ENCODE data around the gene BRF1. TPM values are rescaled to one million over a fixed set of nuclear protein-coding genes. Genes with fewer than 3 reads are reported as not detected.

BRF1 gene
- total RNA-seq, 1 donor from 2014 or later = 64.6 TPM

DNA sequence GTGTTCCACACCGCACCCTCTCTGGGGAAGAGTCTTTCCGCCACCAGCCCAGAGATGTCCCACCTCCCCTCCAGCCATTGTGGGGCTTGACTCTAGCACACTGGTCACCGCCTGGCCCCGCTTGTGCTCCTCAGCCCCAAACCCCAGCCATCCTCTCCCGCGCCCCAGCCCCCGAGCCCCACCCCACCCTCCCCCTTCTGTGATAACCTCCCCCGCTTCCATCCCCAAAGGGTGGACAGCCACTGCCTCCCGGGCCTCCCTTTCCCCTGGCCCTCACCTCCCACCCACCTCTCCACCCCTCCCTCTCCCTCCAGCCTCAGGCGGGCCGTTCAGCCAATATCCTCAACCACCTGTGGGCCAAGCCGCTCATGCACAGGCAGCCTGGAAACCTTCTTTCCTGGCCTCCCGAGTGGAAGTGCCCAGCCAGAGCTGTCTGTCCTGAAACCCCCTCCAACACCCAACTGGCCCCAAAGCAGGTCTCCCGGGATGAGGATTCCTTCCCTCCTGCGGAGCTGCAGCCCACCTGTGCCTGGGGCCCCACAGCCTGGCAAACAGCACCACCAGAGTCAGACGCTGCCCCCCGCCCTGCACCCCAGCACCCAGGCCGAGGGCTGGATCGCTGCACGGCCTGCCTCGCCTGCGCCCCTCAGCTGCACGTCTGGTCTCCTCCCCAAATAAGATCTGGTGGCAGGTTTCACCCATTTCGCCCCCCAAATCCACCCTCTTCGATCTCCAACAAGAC lies 92.6 kb downstream of the BRF1 start:
- Histone ChIP-seq H3K9me3 (no peaks in the 10 kb centered on the region), H3K27me3 (no peaks in the 10 kb centered on the region), H3K27ac (no peak overlapping the region), H3K4me3 (no peak overlapping the region), H3K36me3 (peaks cover 0 to 14% of the 10 kb centered on the region in 2 donors), H3K4me1 (peaks cover 26% of the 10 kb centered on the region)
- no peak for DNase-seq (ENCODE audit: extremely low spot score in 2 of 2)
- intact Hi-C loops (cut with DNase I) = loop anchor here (10.0 kb wide), 1 partner anchor 77 kb away; no protein-coding TSS in a partner anchor
- TF ChIP-seq, protein P1, sequence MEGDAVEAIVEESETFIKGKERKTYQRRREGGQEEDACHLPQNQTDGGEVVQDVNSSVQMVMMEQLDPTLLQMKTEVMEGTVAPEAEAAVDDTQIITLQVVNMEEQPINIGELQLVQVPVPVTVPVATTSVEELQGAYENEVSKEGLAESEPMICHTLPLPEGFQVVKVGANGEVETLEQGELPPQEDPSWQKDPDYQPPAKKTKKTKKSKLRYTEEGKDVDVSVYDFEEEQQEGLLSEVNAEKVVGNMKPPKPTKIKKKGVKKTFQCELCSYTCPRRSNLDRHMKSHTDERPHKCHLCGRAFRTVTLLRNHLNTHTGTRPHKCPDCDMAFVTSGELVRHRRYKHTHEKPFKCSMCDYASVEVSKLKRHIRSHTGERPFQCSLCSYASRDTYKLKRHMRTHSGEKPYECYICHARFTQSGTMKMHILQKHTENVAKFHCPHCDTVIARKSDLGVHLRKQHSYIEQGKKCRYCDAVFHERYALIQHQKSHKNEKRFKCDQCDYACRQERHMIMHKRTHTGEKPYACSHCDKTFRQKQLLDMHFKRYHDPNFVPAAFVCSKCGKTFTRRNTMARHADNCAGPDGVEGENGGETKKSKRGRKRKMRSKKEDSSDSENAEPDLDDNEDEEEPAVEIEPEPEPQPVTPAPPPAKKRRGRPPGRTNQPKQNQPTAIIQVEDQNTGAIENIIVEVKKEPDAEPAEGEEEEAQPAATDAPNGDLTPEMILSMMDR (IDR thresholded peaks at IDR 0.05) = no peak
- no peak for TF ChIP-seq POLR2A (IDR thresholded peaks at IDR 0.05)
- no peak for TF ChIP-seq POLR2AphosphoS5 (IDR thresholded peaks at IDR 0.05; ENCODE audit: insufficient read depth in 1 of 2, low read depth in 1 of 2)

DNA sequence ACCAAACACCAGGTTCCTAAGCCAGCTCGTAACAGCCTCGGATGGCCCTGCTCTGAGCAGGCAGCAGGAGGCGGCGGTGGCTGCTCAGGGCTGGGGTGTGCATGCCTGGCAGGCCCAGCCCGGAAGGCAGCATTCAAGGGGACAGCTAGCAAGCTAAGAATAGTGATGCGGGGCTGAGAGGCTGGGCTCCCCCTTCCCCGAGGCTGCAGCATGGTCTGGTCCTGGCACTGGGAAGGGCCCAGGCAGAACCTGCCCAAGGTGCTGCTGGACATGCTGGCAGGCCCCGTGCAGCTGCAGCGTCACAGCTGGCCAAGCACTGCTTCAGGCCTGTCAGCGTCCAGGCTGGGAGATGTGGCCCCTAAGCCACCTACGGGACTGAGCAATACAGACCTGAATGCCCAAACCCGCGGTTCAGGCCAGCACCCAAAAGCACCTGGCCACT lies 93.3 kb downstream of the BRF1 start:
- H3K4me1 ChIP-seq = peaks cover 33% of the 10 kb centered on the region
- peaks cover 0 to 9% of the 10 kb centered on the region in 2 donors for H3K36me3 ChIP-seq
- TF ChIP-seq POLR2A (IDR thresholded peaks at IDR 0.05) = no peak
- no peak for TF ChIP-seq POLR2AphosphoS5 (IDR thresholded peaks at IDR 0.05; ENCODE audit: insufficient read depth in 1 of 2, low read depth in 1 of 2)
- TF ChIP-seq, protein P1 (IDR thresholded peaks at IDR 0.05) = no peak
- H3K9me3 ChIP-seq = no peaks in the 10 kb centered on the region
- no peaks in the 10 kb centered on the region for H3K27me3 ChIP-seq
- H3K27ac ChIP-seq = no peak overlapping the region
- intact Hi-C loops (cut with DNase I) = loop anchor here (10.0 kb wide), 1 partner anchor 77 kb away; no protein-coding TSS in a partner anchor
- no peak overlapping the region for H3K4me3 ChIP-seq
- DNase-seq (ENCODE audit: extremely low spot score in 2 of 2) = no peak

DNA sequence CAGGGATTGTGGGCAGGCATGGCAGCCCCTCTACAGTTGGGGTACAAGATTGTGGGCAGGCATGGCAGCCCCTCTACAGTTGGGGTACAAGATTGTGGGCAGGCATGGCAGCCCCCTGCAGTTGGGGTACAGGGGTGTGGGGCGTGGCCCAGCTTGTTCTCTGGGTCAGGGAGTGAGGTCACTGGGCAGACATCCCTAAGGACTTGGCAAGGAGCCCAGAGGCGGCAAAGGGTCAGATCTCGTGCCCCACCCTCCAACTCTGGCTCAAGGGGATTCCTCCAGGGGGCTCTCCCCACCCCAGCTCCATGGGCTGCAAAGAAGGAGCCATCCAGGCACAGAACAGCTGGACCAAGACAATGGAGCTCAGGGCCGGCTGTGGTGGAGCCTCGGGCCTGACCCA lies 93.9 kb downstream of the BRF1 start:
- Histone ChIP-seq H3K4me3 (no peak overlapping the region), H3K27ac (no peak overlapping the region), H3K9me3 (no peaks in the 10 kb centered on the region), H3K36me3 (peaks cover 0 to 9% of the 10 kb centered on the region in 2 donors), H3K4me1 (peaks cover 39% of the 10 kb centered on the region), H3K27me3 (no peaks in the 10 kb centered on the region)
- DNase-seq (ENCODE audit: extremely low spot score in 2 of 2) = no peak
- TF ChIP-seq, protein P1 (IDR thresholded peaks at IDR 0.05) = no peak
- TF ChIP-seq POLR2A (IDR thresholded peaks at IDR 0.05) = no peak
- TF ChIP-seq POLR2AphosphoS5 (IDR thresholded peaks at IDR 0.05; ENCODE audit: insufficient read depth in 1 of 2, low read depth in 1 of 2) = no peak
- intact Hi-C loops (cut with DNase I) = loop anchor here (10.0 kb wide), 1 partner anchor 78 kb away; no protein-coding TSS in a partner anchor

DNA sequence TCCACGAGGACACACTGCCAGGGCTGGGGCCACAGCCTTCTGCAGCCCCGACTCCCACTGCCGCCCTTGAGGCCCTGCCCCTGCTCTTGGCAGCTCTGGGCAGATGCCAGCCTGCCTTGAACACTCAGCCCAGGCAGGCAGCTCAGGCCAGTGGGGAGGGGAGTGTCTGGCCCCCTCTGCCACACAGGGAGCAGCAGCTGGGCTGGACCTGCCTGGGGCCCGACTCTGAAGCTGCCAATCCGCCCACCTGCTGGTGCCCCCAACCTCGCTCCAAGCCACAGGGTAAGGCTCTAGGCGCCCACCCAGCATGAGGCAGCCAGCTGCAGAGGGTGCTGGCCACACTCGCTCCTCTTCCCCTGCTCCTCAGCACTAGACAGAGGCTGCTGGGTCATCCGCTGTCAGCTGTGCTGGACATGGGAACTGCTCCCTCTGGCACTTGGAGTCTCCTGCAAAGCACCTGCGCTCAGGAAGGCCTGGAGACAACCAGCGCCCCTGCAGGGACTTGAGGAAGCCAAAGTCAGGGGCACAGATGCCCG lies 95.1 kb downstream of the BRF1 start:
- Histone ChIP-seq H3K27ac (no peak overlapping the region), H3K4me3 (no peak overlapping the region), H3K9me3 (no peaks in the 10 kb centered on the region), H3K27me3 (no peaks in the 10 kb centered on the region), H3K36me3 (peaks cover 0 to 9% of the 10 kb centered on the region in 2 donors), H3K4me1 (peaks cover 43% of the 10 kb centered on the region)
- TF ChIP-seq, protein P1 (IDR thresholded peaks at IDR 0.05) = no peak
- TF ChIP-seq POLR2A (IDR thresholded peaks at IDR 0.05) = no peak
- no peak for TF ChIP-seq POLR2AphosphoS5 (IDR thresholded peaks at IDR 0.05; ENCODE audit: insufficient read depth in 1 of 2, low read depth in 1 of 2)
- intact Hi-C loops (cut with DNase I) = loop anchor here (10.0 kb wide), 1 partner anchor 79 kb away; no protein-coding TSS in a partner anchor
- DNase-seq (ENCODE audit: extremely low spot score in 2 of 2) = no peak
